VCaP (cell line): ENCODE results near the gene TMEM201.

Experiments
- H3K27ac ChIP-seq: fragments of 450-650 bp; 2 replicates; pipeline ENCODE4 v1.5.1; 2017
- CTCF ChIP-seq: fragments of 450-650 bp; conservative IDR thresholded peaks from 2 replicates; pipeline ENCODE4 v1.5.1; 2017; ENCODE audit warnings: mild to moderate bottlenecking, moderate library complexity

The TMEM201 gene

DNA sequence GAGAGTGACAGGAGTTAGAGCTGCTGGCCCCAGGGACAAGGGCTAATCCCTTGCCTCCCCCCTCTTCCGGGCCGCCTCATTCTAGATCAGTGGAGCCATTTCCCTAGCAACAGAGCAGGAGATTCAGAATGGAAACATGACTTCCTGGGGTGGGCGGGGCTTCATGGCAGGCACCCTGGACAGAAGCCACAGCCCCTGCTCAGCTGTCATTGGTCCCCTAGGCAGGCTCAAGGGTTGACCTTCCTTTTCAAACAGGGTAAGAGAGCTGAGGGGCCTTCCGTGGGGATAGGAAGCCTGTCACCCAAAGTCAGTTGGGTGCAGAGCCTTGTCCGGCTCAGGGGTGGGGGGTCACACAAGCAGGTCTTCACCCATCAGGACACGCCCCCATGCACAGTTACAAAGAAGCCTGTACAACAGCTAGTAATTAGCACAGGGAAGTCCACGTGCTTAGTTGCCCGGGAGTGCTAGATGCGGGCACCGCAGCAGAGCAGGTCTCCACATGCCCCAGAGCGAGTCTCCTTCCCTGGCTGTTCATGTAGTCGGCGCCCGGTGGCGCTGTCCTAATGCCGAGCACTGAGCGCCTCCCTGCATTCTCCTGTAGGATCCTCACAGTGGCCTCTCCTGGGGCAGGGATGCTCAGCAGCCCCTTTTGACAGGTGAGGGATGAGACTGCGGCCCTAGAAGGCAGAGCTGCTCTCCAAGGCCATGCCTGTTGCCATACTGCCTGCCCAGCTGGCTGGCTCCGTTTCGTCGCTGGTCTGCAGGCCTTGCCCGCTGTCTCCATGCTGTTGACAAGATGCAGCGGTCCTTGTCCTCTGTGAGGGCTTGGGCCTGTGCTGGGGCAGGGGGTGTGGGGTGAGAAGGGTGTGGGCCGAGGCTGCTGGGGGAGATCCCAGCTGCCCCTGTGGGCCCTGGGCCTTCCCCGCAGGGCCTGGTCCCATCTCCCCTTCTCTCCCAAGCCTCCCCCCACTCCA is 5.1 kb downstream of the TMEM201 start:
- H3K27ac ChIP-seq, result peak overlapping the region; percentile 18; the same call in 1 of the 2 replicates
- TF ChIP-seq CTCF, result no peak

DNA sequence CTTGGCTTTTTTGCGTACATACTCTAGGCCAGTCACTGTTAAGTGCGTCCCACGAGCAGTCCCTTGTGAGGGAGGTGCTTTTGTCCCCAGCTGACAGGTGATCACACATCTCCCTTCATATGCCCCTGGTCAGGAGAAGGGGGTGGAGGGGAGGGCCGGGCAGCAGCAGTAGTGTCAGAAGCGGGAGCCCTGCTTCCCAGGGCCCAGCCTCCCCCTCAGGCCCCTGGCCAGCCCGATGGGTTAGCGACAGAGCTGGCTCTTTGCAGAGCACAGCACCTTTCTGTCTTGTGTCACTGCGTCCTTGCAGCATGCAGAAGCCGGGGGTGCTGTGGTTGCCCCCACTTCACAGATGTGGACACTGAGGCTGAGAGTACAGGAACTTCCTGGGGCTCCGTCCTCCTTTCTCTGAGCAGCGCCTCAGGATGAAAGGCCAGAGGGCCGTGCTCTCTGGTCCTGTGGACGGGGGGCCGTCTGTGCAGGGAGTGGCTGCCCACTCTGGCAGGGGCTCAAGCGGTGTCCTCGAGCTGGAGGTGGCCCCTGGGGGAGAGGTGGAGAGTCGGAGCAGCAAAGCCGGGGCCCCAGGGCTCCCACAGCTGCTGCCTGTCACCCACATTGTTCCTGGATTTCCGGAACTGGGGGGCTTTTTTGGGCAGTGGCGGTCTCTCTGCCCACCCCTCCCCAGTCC is 5.9 kb downstream of the TMEM201 start:
- no peak for TF ChIP-seq CTCF
- H3K27ac ChIP-seq, result no peak overlapping the region

DNA sequence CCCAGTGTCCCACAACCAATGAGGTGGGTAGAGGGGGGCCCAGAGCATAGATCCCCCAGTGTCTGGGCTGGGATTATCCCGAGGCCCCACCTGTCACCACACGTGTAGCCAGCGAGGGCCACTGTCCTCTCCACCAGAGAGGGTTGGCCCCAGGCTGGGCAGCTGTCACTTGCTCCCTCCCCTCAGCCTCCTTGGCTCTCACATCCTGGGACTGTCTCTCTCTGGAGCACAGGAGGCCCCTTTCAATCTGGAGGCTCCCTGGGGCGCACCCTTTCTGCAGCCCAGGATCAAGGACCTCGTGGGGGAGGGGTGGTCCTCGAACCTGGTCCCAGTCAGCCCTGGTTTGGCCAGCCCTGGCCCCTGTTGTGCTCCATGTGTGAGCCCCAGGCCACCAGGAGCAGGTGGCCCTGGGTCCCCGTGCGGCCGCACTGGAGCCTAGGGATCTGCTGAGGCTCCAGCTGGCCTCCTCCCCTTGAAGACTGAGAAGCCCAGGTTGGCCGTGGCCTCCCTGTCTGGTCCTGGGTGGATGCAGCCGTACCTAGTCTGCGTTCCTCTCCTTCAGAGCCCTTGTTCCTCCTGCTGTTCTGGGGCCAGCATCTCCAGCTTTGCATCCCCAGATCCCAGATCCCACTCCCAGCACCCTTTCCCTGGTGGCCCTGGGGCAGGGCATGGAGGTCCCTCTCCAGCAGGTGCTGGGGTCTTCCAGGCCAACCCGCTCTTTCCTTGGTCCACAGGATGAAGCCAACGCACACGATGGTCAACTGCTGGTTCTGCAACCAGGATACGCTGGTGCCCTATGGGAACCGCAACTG is 6.7 kb downstream of the TMEM201 start:
- no peak overlapping the region for H3K27ac ChIP-seq
- TF ChIP-seq CTCF, result no peak

DNA sequence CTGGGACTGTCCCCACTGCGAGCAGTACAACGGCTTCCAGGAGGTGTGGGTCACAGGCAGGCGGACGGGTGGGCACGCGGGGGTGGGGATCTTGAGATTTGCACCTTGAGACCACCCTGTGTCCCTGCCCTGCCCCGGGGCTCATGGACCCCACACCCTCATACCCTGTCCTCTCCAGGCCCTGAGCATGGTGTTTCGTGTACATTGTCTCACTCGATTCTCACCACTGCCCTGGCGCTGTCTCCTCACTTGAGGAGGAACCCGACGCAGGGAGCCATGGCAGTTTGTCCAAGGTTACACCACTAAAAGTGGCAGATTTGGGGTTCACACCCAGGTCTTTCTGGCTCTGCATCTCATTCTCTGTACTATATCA is 7.2 kb downstream of the TMEM201 start:
- TF ChIP-seq CTCF, result no peak

GRCh38 chr1:9596415-9597123 is 7.9 kb downstream of the TMEM201 start:
- H3K27ac ChIP-seq, result no peak overlapping the region
- TF ChIP-seq CTCF, result no peak

More for the DNA sequence above, 7.2 kb downstream of the TMEM201 start:
- H3K27ac ChIP-seq, result no peak overlapping the region

- no peak for TF ChIP-seq CTCF
- no peak overlapping the region for H3K27ac ChIP-seq
Observed at GRCh38 chr1:9597361-9598315, 8.9 kb downstream of the TMEM201 start.
